MM.1S (cell line): Measurements from ENCODE around the gene RHBDL2.

Source experiments
- CTCF ChIP-seq: fragments of 300-600 bp; sonication (generic); IDR thresholded peaks from 2 replicates; pipeline ENCODE4 v1.5.1; 2016; ENCODE audit warnings: antibody characterized with exemption, low read length, mixed read lengths
- EZH2 ChIP-seq: fragments of 300-600 bp; sonication (generic); optimal IDR thresholded peaks from 2 replicates; pipeline ENCODE3; 2017; ENCODE audit warnings: low read depth, mild to moderate bottlenecking, antibody characterized with exemption, low read length, mixed read lengths
- EZH2phosphoT487 ChIP-seq: fragments of 300-600 bp; sonication (generic); IDR thresholded peaks from 2 replicates; pipeline ENCODE4 v1.6.1; 2018; ENCODE audit warnings: antibody characterized with exemption, low read length

- no peak for TF ChIP-seq CTCF
- TF ChIP-seq EZH2 = no peak
- TF ChIP-seq EZH2phosphoT487 = no peak
Measured at GRCh38 chr1:38918568-38918967, 23.1 kb downstream of the RHBDL2 start.
